Subcutaneous abdominal adipose tissue (tissue), 5 donors: ENCODE measurements around the gene DEPDC5.

ENCODE experiments used
- H3K27ac ChIP-seq: one replicate; pipeline ENCODE4 v1.7.0; 2013; ENCODE audit warnings: low read depth, mild to moderate bottlenecking, inconsistent platforms, low read length, moderate library complexity
- H3K27me3 ChIP-seq, 5 donors: one replicate each; pipeline ENCODE4 v1.7.0; 2013; ENCODE audit warnings: low read length in 5 of 5, inconsistent platforms in 1 of 5; ENCODE audit not compliant: control insufficient read depth in 5 of 5, insufficient read depth in 4 of 5
- H3K36me3 ChIP-seq, 5 donors: one replicate each; pipeline ENCODE4 v1.7.0; 2013; ENCODE audit warnings: low read length in 5 of 5; ENCODE audit not compliant: control insufficient read depth in 5 of 5, insufficient read depth in 5 of 5
- H3K4me1 ChIP-seq, 5 donors: one replicate each; pipeline ENCODE4 v1.7.0; 2013; ENCODE audit warnings: low read length in 5 of 5, mild to moderate bottlenecking in 3 of 5, moderate library complexity in 1 of 5; ENCODE audit not compliant: control insufficient read depth in 5 of 5, insufficient read depth in 5 of 5
- H3K4me3 ChIP-seq, 5 donors: one replicate each; pipeline ENCODE4 v1.7.0; 2013; ENCODE audit warnings: low read length in 5 of 5, low read depth in 1 of 5
- H3K9ac ChIP-seq, 5 donors: one replicate each; pipeline ENCODE4 v1.7.0; 2013; ENCODE audit warnings: low read length in 5 of 5, mild to moderate bottlenecking in 4 of 5, moderate library complexity in 3 of 5
- H3K9me3 ChIP-seq, 5 donors: one replicate each; pipeline ENCODE4 v1.7.0; 2013; ENCODE audit warnings: low read length in 5 of 5; ENCODE audit not compliant: control insufficient read depth in 5 of 5
- donor health status: healthy.
- donor health status: healthy.
- donor health status: healthy.
- donor health status: healthy.
- donor health status: healthy.

The DEPDC5 gene

DNA sequence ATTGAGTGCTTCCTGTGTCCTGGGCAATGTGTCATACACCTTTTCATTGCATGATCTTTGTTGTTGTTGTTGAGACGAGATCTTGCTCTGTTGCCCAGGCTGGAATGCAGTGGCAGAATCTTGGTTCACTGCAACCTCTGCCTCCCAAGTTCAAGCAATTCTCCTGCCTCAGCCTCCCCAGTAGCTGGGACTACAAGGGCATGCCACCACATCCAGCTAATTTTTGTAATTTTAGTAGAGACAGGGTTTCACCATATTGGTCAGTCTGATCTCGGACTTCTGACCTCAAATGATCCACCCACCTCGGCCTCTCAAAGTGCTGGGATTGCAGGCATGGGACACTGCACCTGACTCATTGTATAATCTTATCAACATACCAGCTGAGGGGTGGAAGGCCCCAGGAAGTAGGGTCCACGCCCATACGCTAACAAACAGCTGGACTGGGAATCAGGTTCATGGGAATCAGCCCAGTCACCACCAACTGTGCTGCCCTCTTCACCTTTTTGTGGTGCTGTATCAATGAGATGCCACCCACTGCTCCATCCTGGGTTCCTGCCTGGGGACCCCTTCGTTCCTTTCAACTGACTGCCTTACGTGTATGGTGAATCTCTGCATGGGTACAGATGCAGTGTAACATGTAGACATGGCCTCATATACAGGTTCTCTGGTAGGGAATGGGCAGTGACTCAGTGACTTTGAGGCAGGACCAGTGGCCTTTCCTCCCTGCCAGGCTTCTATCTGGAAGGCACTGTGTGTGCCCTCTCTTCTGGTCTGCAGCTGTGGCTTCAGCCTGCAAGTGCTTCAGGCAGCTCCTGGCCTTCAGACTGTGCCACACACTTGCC is 158.0 kb downstream of the DEPDC5 start:
- H3K27ac ChIP-seq = no peak overlapping the region
- no peak overlapping the region for H3K4me3 ChIP-seq
- peaks cover 0 to 5% (median 0%) of the 10 kb centered on the region in 5 donors for H3K4me1 ChIP-seq
- no peaks in the 10 kb centered on the region for H3K27me3 ChIP-seq
- peaks cover 0 to 23% (median 12%) of the 10 kb centered on the region in 5 donors for H3K36me3 ChIP-seq
- no peak overlapping the region for H3K9ac ChIP-seq
- H3K9me3 ChIP-seq = no peaks in the 10 kb centered on the region

DNA sequence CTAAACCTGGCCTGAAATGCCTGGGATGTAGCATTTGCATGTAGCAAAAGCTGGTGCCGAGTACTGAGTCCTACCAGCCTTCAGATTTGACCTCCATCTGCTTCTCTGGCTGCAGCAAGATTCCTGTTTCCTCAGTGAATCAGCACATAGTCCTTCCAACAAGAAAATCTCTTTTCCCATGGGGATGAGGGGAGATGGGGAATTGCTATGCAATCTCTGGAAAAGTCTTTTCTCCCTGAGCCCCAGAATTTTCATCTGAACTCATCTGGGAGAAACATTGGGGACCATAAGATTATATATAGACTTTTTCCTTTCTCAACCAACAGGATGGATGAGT is 158.6 kb downstream of the DEPDC5 start:
- peaks cover 0 to 11% (median 0%) of the 10 kb centered on the region in 5 donors for H3K4me1 ChIP-seq
- H3K27me3 ChIP-seq = no peaks in the 10 kb centered on the region
- H3K9ac ChIP-seq = no peak overlapping the region
- no peak overlapping the region for H3K4me3 ChIP-seq
- no peak overlapping the region for H3K27ac ChIP-seq
- peaks cover 0 to 20% (median 7%) of the 10 kb centered on the region in 5 donors for H3K36me3 ChIP-seq
- H3K9me3 ChIP-seq = no peaks in the 10 kb centered on the region

DNA sequence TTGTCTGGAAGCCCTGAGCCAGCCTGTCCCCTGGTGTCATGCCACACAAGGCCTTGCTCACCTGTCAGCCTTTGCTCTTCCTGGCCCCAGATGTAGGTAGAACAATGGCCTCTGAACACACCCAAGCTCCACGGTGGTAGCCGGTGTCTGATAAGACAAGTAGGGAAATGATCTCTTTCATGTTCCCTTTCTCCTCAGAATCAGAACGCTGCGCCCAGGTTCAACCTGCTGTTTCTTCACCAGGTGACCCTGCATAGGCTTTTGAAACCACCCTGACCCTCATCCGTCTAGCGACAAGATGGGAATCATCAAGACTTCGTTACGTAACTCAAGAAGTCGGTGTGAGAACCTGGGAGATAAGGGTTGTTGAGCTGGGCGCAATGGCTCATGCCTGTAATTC is 161.8 kb downstream of the DEPDC5 start:
- Histone ChIP-seq H3K9ac (no peak overlapping the region), H3K4me3 (no peak overlapping the region), H3K9me3 (no peaks in the 10 kb centered on the region), H3K27ac (no peak overlapping the region), H3K27me3 (peaks cover 0 to 2% (median 0%) of the 10 kb centered on the region in 5 donors), H3K36me3 (peaks cover 0 to 3% (median 0%) of the 10 kb centered on the region in 5 donors), H3K4me1 (peaks cover 0 to 15% (median 3%) of the 10 kb centered on the region in 5 donors)

- Histone ChIP-seq H3K9me3 (no peaks in the 10 kb centered on the region), H3K4me1 (peaks cover 0 to 21% (median 3%) of the 10 kb centered on the region in 5 donors), H3K27me3 (peaks cover 0 to 2% (median 0%) of the 10 kb centered on the region in 5 donors), H3K4me3 (peak overlapping the region in 1 of 5 donors; percentile 4), H3K9ac (no peak overlapping the region), H3K36me3 (no peaks in the 10 kb centered on the region), H3K27ac (no peak overlapping the region)
These were observed 163.6 kb downstream of the DEPDC5 start for GRCh38 chr22:31917227-31917921.

DNA sequence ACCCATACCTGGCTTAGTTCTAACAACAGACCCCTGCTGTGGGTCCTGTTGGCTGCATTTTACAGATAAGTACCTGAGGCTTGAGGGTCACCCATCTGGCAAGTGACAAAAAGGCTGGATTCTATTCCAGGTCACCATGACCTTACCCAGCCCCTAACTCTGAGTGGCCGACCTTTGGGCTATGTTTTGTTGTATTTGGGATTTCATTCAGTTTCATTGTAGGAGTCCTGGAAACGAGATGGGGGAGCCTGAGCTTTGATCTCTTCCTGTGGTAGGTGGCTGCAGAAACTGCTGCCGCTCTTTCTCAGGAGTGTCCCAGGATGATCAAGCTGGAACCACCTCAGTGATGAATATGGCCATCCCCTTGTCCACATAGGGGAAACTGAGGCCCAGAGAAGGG is 165.9 kb downstream of the DEPDC5 start:
- Histone ChIP-seq H3K9me3 (no peaks in the 10 kb centered on the region), H3K27ac (no peak overlapping the region), H3K9ac (no peak overlapping the region), H3K36me3 (no peaks in the 10 kb centered on the region), H3K4me1 (peaks cover 0 to 40% (median 6%) of the 10 kb centered on the region in 5 donors), H3K4me3 (no peak overlapping the region), H3K27me3 (peaks cover 0 to 3% (median 0%) of the 10 kb centered on the region in 5 donors)

- H3K4me3 ChIP-seq = no peak overlapping the region
These were observed 166.5 kb downstream of the DEPDC5 start for GRCh38 chr22:31920306-31920705.

GRCh38 chr22:31921106-31921505 is 167.3 kb downstream of the DEPDC5 start:
- Histone ChIP-seq H3K27ac (no peak overlapping the region), H3K9me3 (no peaks in the 10 kb centered on the region), H3K4me1 (peaks cover 0 to 40% (median 6%) of the 10 kb centered on the region in 5 donors), H3K27me3 (peaks cover 0 to 3% (median 2%) of the 10 kb centered on the region in 5 donors), H3K9ac (no peak overlapping the region), H3K36me3 (no peaks in the 10 kb centered on the region), H3K4me3 (no peak overlapping the region)

More at GRCh38 chr22:31920306-31920705, 166.5 kb downstream of the DEPDC5 start:
- peaks cover 0 to 3% (median 0%) of the 10 kb centered on the region in 5 donors for H3K27me3 ChIP-seq
- H3K4me1 ChIP-seq = peaks cover 0 to 40% (median 6%) of the 10 kb centered on the region in 5 donors
- no peaks in the 10 kb centered on the region for H3K36me3 ChIP-seq
- no peaks in the 10 kb centered on the region for H3K9me3 ChIP-seq
- H3K27ac ChIP-seq = no peak overlapping the region
- no peak overlapping the region for H3K9ac ChIP-seq

GRCh38 chr22:31922534-31922933 is 168.7 kb downstream of the DEPDC5 start:
- Histone ChIP-seq H3K4me1 (peaks cover 0 to 28% (median 5%) of the 10 kb centered on the region in 5 donors), H3K27me3 (peaks cover 0 to 3% (median 2%) of the 10 kb centered on the region in 5 donors), H3K4me3 (no peak overlapping the region), H3K27ac (no peak overlapping the region), H3K9ac (no peak overlapping the region), H3K36me3 (no peaks in the 10 kb centered on the region), H3K9me3 (no peaks in the 10 kb centered on the region)

- Histone ChIP-seq H3K4me3 (no peak overlapping the region), H3K9me3 (no peaks in the 10 kb centered on the region), H3K36me3 (no peaks in the 10 kb centered on the region), H3K9ac (peak overlapping the region in 1 of 5 donors; percentile 43), H3K4me1 (peaks cover 0 to 25% (median 2%) of the 10 kb centered on the region in 5 donors), H3K27me3 (peaks cover 0 to 3% (median 0%) of the 10 kb centered on the region in 5 donors), H3K27ac (no peak overlapping the region)
These were observed 169.3 kb downstream of the DEPDC5 start for GRCh38 chr22:31923136-31923535.

GRCh38 chr22:31923747-31924146 is 169.9 kb downstream of the DEPDC5 start:
- peaks cover 0 to 25% (median 2%) of the 10 kb centered on the region in 5 donors for H3K4me1 ChIP-seq
- H3K9me3 ChIP-seq = no peaks in the 10 kb centered on the region
- no peak overlapping the region for H3K4me3 ChIP-seq
- H3K27me3 ChIP-seq = peaks cover 0 to 3% (median 0%) of the 10 kb centered on the region in 5 donors
- H3K9ac ChIP-seq = no peak overlapping the region
- no peak overlapping the region for H3K27ac ChIP-seq
- no peaks in the 10 kb centered on the region for H3K36me3 ChIP-seq
